ENCODE results near the gene GAS6.

DNA sequence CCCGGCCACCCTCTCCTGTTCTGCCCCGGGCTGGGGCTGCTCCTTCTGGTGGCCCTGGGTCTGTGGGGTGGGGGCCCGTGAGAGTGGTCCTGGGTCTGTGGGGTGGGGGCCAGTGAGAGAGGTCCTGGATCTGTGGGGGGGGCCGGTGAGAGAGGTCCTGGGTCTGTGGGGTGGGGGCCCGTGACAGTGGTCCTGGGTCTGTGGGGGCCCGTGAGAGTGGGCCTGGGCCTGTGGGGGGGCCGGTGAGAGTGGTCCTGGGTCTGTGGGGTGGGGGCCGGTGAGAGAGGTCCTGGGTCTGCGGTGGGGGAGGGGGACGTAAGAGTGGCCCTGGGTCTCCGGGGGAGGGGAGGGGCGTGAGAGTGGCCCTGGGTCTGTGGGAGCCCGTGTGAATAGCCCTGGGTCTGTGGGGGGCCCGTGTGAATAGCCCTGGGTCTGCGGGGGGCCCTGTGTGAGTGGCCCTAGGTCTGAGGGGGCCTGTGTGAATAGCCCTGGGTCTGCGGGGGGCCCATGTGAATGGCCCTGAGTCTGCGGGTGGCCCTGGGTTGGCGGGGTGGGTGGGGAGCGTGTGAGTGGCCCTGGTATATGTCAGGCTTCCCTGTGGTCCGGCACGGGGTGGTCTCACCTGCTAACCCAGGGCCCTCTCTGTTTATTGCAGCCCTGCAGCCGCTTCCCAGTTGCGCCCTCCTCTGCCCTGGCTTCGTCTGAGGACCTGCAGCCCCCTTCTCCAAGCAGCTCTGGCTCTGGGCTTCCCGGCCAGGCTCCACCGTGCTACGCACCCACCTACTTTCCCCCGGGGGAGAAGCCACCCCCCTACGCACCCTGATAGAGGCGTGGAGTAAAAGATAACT lies 52.6 kb downstream of the GAS6 start:
- TF ChIP-seq, protein P1, sequence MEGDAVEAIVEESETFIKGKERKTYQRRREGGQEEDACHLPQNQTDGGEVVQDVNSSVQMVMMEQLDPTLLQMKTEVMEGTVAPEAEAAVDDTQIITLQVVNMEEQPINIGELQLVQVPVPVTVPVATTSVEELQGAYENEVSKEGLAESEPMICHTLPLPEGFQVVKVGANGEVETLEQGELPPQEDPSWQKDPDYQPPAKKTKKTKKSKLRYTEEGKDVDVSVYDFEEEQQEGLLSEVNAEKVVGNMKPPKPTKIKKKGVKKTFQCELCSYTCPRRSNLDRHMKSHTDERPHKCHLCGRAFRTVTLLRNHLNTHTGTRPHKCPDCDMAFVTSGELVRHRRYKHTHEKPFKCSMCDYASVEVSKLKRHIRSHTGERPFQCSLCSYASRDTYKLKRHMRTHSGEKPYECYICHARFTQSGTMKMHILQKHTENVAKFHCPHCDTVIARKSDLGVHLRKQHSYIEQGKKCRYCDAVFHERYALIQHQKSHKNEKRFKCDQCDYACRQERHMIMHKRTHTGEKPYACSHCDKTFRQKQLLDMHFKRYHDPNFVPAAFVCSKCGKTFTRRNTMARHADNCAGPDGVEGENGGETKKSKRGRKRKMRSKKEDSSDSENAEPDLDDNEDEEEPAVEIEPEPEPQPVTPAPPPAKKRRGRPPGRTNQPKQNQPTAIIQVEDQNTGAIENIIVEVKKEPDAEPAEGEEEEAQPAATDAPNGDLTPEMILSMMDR (IDR thresholded peaks at IDR 0.05; ENCODE audit: insufficient read depth, low read length, poor library complexity, severe bottlenecking), result no peak
- no peak for TF ChIP-seq EZH2phosphoT487 (conservative IDR thresholded peaks at IDR 0.05; ENCODE audit: low read length)

Measured in SU-DHL-6 (cell line).